PC-9 (cell line): ENCODE results near the gene TANK. TPM values are rescaled to one million over a fixed set of nuclear protein-coding genes. Genes with fewer than 3 reads are reported as not detected.

ENCODE experiments used
- BruUV-seq: library from RNA; stranded (reverse); fragments of 400-500 nt; replicated peaks from 2 replicates; lab custom pipeline; 2021; lab: Mats Ljungman, UMichigan
- CTCF ChIA-PET: fragments of 300-600 bp; sonication (Branson Sonifier 250); formaldehyde crosslinking; loops from one replicate; lab custom pipeline; 2022; ENCODE audit warnings: antibody characterized with exemption; lab: Charles Lee
- POLR2A ChIA-PET: fragments of 300-600 bp; sonication (Branson Sonifier 250); formaldehyde crosslinking; loops from one replicate; lab custom pipeline; 2022; ENCODE audit warnings: antibody characterized with exemption; ENCODE audit not compliant: unreplicated experiment; lab: Charles Lee
- DNase-seq, 2 experiments: peaks; one replicate each; pipeline versions ENCODE4 v3.0.0 to v3.0.0-alpha.2; 2015 to 2022; ENCODE audit warnings: mixed read lengths in 1 of 2
- H2AFZ ChIP-seq: fragments of 200-600 bp; sonication (generic); 2 replicates; pipeline ENCODE4 v1.8.1; 2017; ENCODE audit warnings: antibody characterized with exemption
- H3F3A ChIP-seq: fragments of 200-600 bp; sonication (generic); 2 replicates; pipeline ENCODE4 v1.8.1; 2017; ENCODE audit warnings: antibody characterized with exemption, mild to moderate bottlenecking, low read depth; ENCODE audit not compliant: insufficient read depth
- H3K27ac ChIP-seq: fragments of 200-600 bp; sonication (generic); 2 replicates; pipeline ENCODE4 v1.6.1; 2016; ENCODE audit warnings: mixed run types
- H3K27me3 ChIP-seq: fragments of 200-600 bp; sonication (generic); 2 replicates; pipeline ENCODE4 v1.6.1; 2016; ENCODE audit warnings: low read depth, mixed run types; ENCODE audit not compliant: insufficient read depth
- H3K36me3 ChIP-seq: fragments of 200-600 bp; sonication (generic); 2 replicates; pipeline ENCODE4 v1.6.1; 2016; ENCODE audit warnings: low read depth, mixed run types
- H3K4me1 ChIP-seq: fragments of 200-600 bp; sonication (generic); replicated peaks from 2 replicates; pipeline ENCODE4 v1.6.1; 2016; ENCODE audit warnings: mixed run types; ENCODE audit not compliant: insufficient read depth
- H3K4me2 ChIP-seq: fragments of 200-600 bp; sonication (generic); 2 replicates; pipeline ENCODE4 v1.6.1; 2017; ENCODE audit warnings: mixed run types
- H3K4me3 ChIP-seq: fragments of 200-600 bp; sonication (generic); 2 replicates; pipeline ENCODE4 v1.6.1; 2016; ENCODE audit warnings: mixed run types
- H3K79me2 ChIP-seq: fragments of 200-600 bp; sonication (generic); 2 replicates; pipeline ENCODE4 v1.6.1; 2017; ENCODE audit warnings: low read depth, mixed run types
- H3K9me2 ChIP-seq: fragments of 200-600 bp; sonication (generic); 2 replicates; pipeline ENCODE4 v1.8.1; 2017; ENCODE audit warnings: mild to moderate bottlenecking; ENCODE audit not compliant: insufficient read depth
- H3K9me3 ChIP-seq: fragments of 200-600 bp; sonication (generic); 2 replicates; pipeline ENCODE4 v1.8.1; 2016; ENCODE audit warnings: low read depth; ENCODE audit not compliant: insufficient read depth
- H4K20me1 ChIP-seq: fragments of 200-600 bp; sonication (generic); 2 replicates; pipeline ENCODE4 v1.8.1; 2017; ENCODE audit not compliant: insufficient read depth
- EZH2 ChIP-seq: fragments of 200-600 bp; sonication (generic); IDR thresholded peaks from 2 replicates; pipeline ENCODE4 v1.8.0; 2017; ENCODE audit warnings: antibody characterized with exemption, low read depth
- intact Hi-C: fragments of 100-400 bp; cut with micrococcal nuclease; formaldehyde crosslinking; loops from one replicate; pipeline ENCODE4 v1.10.0; 2022; ENCODE audit not compliant: unreplicated experiment
- total RNA-seq: library from RNA; stranded (reverse); gene quantifications from 2 replicates; pipeline ENCODE4 v1.2.3, GENCODE V29; 2021
- TF ChIP-seq, protein P1 (sequence below): fragments of 200-600 bp; sonication (generic); conservative IDR thresholded peaks from 2 replicates; pipeline ENCODE4 v1.6.1; 2017; ENCODE audit warnings: mixed run types, antibody characterized with exemption, mild to moderate bottlenecking, moderate library complexity

TANK gene
- total RNA-seq, 1 experiment from 2014 or later = 46.1 TPM

DNA sequence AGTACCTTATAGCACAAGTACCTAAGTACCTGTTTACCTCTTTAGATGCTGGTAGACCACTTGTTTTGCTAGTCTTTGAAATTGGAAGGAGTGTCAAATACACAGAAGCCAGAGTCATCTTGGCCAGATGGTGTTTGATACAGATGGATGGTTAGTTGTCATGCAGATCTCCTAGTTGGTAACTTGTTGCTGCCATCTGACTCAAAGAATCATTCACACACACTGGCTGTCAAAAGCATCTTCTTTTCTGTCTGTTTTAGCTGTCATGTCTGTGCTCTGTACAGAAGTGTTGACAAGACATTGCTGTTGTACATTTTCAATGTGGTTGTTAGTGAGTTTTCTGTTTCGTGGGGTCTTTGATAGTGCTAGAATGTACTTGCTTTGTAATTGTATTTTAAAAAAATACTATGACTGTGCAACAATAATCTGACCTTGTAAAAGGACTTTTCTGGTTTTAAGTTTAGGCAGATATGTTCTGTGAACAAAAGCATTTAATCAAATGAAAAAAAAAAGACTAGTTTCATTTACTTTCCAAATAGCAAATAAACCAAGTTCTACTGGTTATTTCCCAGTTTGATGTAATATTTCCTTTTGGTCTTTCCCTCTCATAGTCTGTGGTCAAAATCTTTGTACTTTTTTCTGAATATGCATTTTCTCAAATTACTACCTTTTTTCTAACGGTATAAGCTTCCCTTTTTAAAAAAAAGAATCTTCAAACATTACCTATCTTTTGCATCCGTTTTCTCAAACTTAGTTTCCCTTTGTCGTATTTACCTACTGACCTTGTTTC is 39.9 kb downstream of the TANK start:
- H3K9me2 ChIP-seq = no peaks in the 10 kb centered on the region
- H3K79me2 ChIP-seq = no peaks in the 10 kb centered on the region
- H3K9me3 ChIP-seq = no peaks in the 10 kb centered on the region
- peaks cover 20% of the 10 kb centered on the region for H3K36me3 ChIP-seq
- no peak overlapping the region for H3K4me3 ChIP-seq
- intact Hi-C loops = no loop called here
- no peaks in the 10 kb centered on the region for H3K4me1 ChIP-seq
- BruUV-seq = no TSS peak
- TF ChIP-seq EZH2 = no peak
- TF ChIP-seq, protein P1, sequence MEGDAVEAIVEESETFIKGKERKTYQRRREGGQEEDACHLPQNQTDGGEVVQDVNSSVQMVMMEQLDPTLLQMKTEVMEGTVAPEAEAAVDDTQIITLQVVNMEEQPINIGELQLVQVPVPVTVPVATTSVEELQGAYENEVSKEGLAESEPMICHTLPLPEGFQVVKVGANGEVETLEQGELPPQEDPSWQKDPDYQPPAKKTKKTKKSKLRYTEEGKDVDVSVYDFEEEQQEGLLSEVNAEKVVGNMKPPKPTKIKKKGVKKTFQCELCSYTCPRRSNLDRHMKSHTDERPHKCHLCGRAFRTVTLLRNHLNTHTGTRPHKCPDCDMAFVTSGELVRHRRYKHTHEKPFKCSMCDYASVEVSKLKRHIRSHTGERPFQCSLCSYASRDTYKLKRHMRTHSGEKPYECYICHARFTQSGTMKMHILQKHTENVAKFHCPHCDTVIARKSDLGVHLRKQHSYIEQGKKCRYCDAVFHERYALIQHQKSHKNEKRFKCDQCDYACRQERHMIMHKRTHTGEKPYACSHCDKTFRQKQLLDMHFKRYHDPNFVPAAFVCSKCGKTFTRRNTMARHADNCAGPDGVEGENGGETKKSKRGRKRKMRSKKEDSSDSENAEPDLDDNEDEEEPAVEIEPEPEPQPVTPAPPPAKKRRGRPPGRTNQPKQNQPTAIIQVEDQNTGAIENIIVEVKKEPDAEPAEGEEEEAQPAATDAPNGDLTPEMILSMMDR = no peak
- no peak overlapping the region for H3K4me2 ChIP-seq
- ChIA-PET POLR2A (no interaction called here), CTCF (no interaction called here)
- no peaks in the 10 kb centered on the region for H3K27me3 ChIP-seq
- 0 out of 2 replicates have a peak, but pooled peaks cover 3% of the 10 kb centered on the region for H4K20me1 ChIP-seq
- DNase-seq = no peak
- no peak overlapping the region for H2AFZ ChIP-seq
- no peak overlapping the region for H3K27ac ChIP-seq
- H3F3A ChIP-seq = no peaks in the 10 kb centered on the region

DNA sequence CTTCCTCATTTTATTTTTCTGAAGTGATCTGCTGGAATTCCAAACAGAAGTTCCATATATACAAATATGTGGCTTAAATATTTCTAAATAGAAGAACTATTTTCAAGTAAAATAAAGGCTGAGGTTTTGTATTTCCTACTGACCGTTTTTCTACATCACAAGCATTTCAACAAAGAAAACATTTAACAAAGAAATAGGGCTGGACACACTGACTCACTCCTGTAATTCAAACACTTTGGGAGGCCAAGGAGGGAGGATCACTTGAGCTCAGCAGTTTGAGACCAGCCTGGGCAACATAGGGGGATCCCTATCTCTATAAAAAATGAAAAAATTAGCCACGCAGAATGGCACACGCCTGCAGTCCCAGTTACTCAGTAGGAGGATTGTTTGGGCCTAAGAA is 44.6 kb downstream of the TANK start:
- Histone ChIP-seq H3K9me3 (no peaks in the 10 kb centered on the region), H3K27me3 (no peaks in the 10 kb centered on the region), H2AFZ (no peak overlapping the region), H3K4me2 (no peak overlapping the region), H3K79me2 (no peaks in the 10 kb centered on the region), H4K20me1 (0 out of 2 replicates have a peak, but pooled peaks cover 3% of the 10 kb centered on the region), H3K4me1 (no peaks in the 10 kb centered on the region), H3K27ac (no peak overlapping the region), H3K36me3 (peaks cover 20% of the 10 kb centered on the region), H3F3A (no peaks in the 10 kb centered on the region), H3K9me2 (no peaks in the 10 kb centered on the region), H3K4me3 (no peak overlapping the region)
- TF ChIP-seq EZH2 = no peak
- TF ChIP-seq, protein P1 = no peak
- DNase-seq = no peak
- ChIA-PET POLR2A (no interaction called here), CTCF (no interaction called here)
- intact Hi-C loops = no loop called here
- no TSS peak for BruUV-seq

DNA sequence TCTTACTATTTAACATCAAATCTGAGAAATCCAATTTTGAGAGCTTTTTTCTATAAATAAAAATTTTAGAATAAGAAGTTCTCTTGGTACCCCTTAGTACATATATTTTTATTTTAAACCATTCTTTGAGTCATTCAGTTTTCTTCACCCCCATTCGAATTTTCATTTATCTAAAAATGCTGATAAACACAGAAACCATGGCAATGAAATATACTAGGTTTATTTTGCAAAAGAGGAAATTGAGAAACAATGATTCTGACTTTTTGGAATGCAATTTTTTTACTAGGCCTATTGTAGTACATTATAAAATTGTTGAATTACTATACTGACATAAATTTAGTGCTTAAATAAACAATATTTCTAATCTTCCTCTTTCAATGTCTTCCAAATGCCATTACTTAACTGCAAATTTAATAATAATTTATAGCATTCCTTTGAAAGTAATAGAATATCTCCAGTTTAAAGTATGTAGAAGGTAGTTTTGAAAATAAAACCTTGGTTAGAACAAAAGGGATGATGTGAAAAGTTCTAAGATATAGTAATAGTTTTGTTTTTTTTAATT is 46.3 kb downstream of the TANK start:
- Histone ChIP-seq H3K27ac (no peak overlapping the region), H2AFZ (no peak overlapping the region), H3K4me2 (no peak overlapping the region), H3K27me3 (no peaks in the 10 kb centered on the region), H3K79me2 (no peaks in the 10 kb centered on the region), H4K20me1 (no peaks in the 10 kb centered on the region), H3K9me3 (no peaks in the 10 kb centered on the region), H3K4me1 (no peaks in the 10 kb centered on the region), H3K9me2 (no peaks in the 10 kb centered on the region), H3F3A (no peaks in the 10 kb centered on the region), H3K36me3 (peaks cover 20% of the 10 kb centered on the region), H3K4me3 (no peak overlapping the region)
- no peak for TF ChIP-seq EZH2
- TF ChIP-seq, protein P1 = no peak
- POLR2A ChIA-PET = interaction anchor here (0.6 kb wide), 1 partner anchor 992 kb away, joined by 7 read pairs; no protein-coding TSS in a partner anchor
- no peak for DNase-seq
- BruUV-seq = no TSS peak
- intact Hi-C loops = no loop called here
- CTCF ChIA-PET = interaction anchor here (0.6 kb wide), 1 partner anchor 39 kb away, joined by 3 read pairs; no protein-coding TSS in a partner anchor
